IgD-negative memory B cell (primary cell): ENCODE data around the gene MPC1. TPM values are rescaled to one million over a fixed set of nuclear protein-coding genes. Genes with fewer than 3 reads are reported as not detected.
"Not testable (repeated sequence)": the region's sequence is repeated elsewhere in the genome, so short reads cannot be mapped to it uniquely, and the experiment has no call there.

ENCODE experiments used
- H3K27ac Mint-ChIP-seq, 3 donors: one replicate each; pipeline ENCODE4 v1.8.0; 2020 to 2022; ENCODE audit warnings: mild to moderate bottlenecking in 3 of 3, mixed read lengths in 3 of 3, moderate library complexity in 1 of 3
- H3K27me3 Mint-ChIP-seq: one replicate; pipeline ENCODE4 v1.8.0; 2021; ENCODE audit warnings: mixed read lengths
- H3K36me3 Mint-ChIP-seq: one replicate; pipeline ENCODE4 v1.8.0; 2020; ENCODE audit warnings: mild to moderate bottlenecking, mixed read lengths
- H3K4me1 Mint-ChIP-seq, 3 donors: one replicate each; pipeline ENCODE4 v1.8.0; 2020 to 2022; ENCODE audit warnings: mixed read lengths in 3 of 3, mild to moderate bottlenecking in 1 of 3
- H3K4me3 Mint-ChIP-seq, 4 donors: one replicate each; pipeline ENCODE4 v1.8.0; 2020 to 2022; ENCODE audit warnings: mild to moderate bottlenecking in 4 of 4, mixed read lengths in 4 of 4, moderate library complexity in 3 of 4
- H3K9me3 Mint-ChIP-seq, 3 donors: one replicate each; pipeline ENCODE4 v1.8.0; 2020 to 2021; ENCODE audit warnings: mixed read lengths in 3 of 3, mild to moderate bottlenecking in 1 of 3
- polyA plus RNA-seq: library from polyadenylated mRNA; unstranded; fragments of 300-500 nt; fragmentation: Illumina TruSeq; gene quantifications from one replicate; pipeline ENCODE4 v1.2.3, GENCODE V29; 2021

The MPC1 gene
- polyA plus RNA-seq, 1 donor from 2014 or later = 38.6 TPM

DNA sequence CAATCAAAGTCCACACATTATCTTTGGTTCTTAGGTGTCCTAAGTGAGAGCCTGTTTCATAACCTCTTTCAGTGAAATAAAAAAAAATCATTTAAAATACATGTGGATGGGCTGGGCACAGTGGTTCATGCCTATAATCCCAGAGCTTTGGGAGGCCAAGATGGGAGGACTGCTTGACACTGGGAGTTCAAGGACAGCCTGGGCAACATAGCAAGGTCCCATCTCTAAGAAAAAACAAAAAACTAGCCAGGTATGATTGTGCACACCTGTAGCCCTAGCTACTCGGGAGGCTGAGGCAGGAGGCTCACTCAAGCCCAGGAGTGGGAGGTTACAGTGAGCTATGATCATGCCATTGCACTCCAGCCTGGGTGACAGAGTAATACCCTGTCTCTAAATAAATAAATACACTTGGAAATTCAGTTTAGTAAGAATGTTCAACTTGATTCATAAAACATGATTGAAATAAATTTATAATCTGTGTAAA lies 3.6 kb downstream of the MPC1 start:
- Mint-ChIP-seq H3K27me3 (no peaks in the 10 kb centered on the region), H3K4me3 (no peak overlapping the region), H3K4me1 (peaks cover 6 to 14% (median 11%) of the 10 kb centered on the region in 3 donors), H3K9me3 (no peaks in the 10 kb centered on the region), H3K36me3 (no peaks in the 10 kb centered on the region), H3K27ac (no peak overlapping the region)

DNA sequence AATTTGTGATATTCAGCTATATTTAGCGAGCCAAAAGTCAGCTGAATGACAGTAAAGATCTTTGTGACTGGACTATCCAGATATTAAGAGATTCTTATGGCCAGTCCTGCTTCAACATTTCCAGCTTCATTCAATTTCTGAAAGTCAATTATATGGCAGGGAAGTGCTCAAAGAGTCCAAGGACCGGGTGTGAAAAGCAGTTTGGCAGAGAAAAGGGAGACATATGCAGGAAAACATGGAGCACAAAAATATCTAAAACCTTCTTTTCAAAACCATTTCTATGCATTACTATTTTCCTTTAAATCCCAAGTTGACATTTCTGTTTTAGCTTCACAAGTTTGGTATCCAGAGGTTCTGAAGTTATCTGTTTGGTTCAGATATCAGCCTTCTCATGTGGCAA lies 5.0 kb downstream of the MPC1 start:
- Mint-ChIP-seq H3K9me3 (peaks cover 0 to 2% (median 0%) of the 10 kb centered on the region in 3 donors), H3K27me3 (no peaks in the 10 kb centered on the region), H3K4me3 (no peak overlapping the region), H3K4me1 (peaks cover 4 to 9% (median 8%) of the 10 kb centered on the region in 3 donors), H3K36me3 (peaks cover 3% of the 10 kb centered on the region), H3K27ac (no peak overlapping the region)

DNA sequence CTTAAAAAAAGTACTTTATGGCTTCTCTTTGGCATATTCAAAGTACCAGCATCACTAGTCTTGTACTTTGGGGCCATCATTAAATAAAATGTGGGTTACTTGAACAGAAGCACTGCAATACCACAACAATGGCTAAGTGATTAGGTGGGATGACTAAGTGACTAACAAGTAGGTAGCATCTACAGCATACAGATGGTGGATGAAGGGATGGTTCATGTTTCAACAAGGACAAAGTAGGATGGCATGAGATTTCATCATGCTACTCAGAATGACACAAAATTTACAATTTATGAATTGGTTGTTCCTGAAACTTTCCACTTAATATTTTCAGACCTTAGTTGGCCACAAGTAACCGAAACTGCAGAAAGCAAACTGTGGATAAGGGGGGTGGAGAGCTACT lies 7.7 kb downstream of the MPC1 start:
- Mint-ChIP-seq H3K4me3 (no peak overlapping the region), H3K27ac (no peak overlapping the region), H3K4me1 (no peaks in the 10 kb centered on the region)

DNA sequence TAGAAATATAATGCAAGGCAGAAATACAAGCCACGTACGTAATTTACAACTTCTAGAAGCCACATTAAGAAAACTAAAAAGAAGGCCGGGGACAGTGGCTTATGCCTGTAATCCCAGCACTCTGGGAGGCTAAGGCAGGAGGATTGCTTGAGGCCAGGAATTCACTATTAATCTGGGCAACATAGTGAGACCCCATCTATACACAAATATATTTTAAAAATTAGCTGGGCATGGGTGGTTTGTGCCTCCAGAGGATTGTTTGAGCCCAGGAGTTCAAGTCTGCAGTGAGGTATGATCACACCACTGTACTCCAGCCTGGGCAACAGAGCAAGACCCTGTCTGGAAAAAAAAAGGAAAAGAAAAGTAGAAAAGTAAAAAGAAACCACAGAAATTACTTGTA lies 12.3 kb downstream of the MPC1 start:
- H3K4me3 Mint-ChIP-seq = no peak overlapping the region
- peaks cover 0 to 2% (median 0%) of the 10 kb centered on the region in 3 donors for H3K4me1 Mint-ChIP-seq
- peaks cover 0 to 2% (median 0%) of the 10 kb centered on the region in 3 donors for H3K9me3 Mint-ChIP-seq
- peaks cover 3% of the 10 kb centered on the region for H3K36me3 Mint-ChIP-seq
- H3K27me3 Mint-ChIP-seq = no peaks in the 10 kb centered on the region
- H3K27ac Mint-ChIP-seq = no peak overlapping the region

More for the DNA sequence above, 7.7 kb downstream of the MPC1 start:
- no peaks in the 10 kb centered on the region for H3K27me3 Mint-ChIP-seq
- peaks cover 0 to 2% (median 0%) of the 10 kb centered on the region in 3 donors for H3K9me3 Mint-ChIP-seq
- peaks cover 3% of the 10 kb centered on the region for H3K36me3 Mint-ChIP-seq

DNA sequence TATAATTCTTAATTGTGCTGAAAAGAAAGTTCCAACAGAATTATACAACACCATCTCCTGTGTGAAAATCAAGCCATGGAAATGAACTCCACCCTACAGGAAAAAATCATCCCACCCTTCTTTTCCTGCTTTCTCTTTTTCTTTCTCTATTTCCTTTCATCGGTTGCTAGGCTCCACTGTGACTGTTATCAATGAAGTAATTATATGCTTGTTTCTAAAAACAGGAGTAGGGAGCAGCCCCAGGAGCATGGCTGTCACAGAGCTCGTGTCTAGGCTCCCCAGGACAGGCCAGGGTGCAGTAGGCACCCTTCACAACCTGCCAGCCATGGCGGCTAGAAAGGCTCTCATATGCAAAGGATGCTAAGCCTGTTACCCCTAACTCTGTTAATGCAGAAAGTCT lies 13.0 kb downstream of the MPC1 start:
- Mint-ChIP-seq H3K27ac (no peak overlapping the region), H3K9me3 (peaks cover 0 to 2% (median 0%) of the 10 kb centered on the region in 3 donors)

DNA sequence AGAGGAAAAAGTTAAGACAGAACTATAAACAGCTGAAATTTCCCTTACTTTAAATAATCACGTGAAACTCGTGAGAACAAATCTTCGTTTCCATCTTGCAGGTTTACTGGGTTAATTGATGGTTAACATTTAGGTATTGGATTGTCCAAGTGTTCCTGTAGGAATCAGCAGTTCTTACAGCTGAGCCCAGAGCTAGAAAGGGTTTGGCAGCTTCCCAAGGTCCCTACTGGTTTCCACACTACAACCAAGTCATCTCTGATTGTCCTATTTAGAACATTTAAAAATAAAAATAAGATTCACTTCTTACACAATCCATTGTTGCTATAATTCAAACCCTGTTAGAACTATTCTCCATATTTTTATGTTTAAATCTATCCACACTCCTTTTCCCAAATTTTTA lies 15.8 kb downstream of the MPC1 start:
- H3K36me3 Mint-ChIP-seq = peaks cover 4% of the 10 kb centered on the region
- peaks cover 0 to 2% (median 0%) of the 10 kb centered on the region in 3 donors for H3K4me1 Mint-ChIP-seq
- H3K27me3 Mint-ChIP-seq = no peaks in the 10 kb centered on the region
- H3K27ac Mint-ChIP-seq = no peak overlapping the region
- no peaks in the 10 kb centered on the region for H3K9me3 Mint-ChIP-seq
- no peak overlapping the region for H3K4me3 Mint-ChIP-seq

More for the DNA sequence above, 13.0 kb downstream of the MPC1 start:
- peaks cover 0 to 2% (median 0%) of the 10 kb centered on the region in 3 donors for H3K4me1 Mint-ChIP-seq
- H3K27me3 Mint-ChIP-seq = no peaks in the 10 kb centered on the region
- no peak overlapping the region for H3K4me3 Mint-ChIP-seq
- peaks cover 3% of the 10 kb centered on the region for H3K36me3 Mint-ChIP-seq

DNA sequence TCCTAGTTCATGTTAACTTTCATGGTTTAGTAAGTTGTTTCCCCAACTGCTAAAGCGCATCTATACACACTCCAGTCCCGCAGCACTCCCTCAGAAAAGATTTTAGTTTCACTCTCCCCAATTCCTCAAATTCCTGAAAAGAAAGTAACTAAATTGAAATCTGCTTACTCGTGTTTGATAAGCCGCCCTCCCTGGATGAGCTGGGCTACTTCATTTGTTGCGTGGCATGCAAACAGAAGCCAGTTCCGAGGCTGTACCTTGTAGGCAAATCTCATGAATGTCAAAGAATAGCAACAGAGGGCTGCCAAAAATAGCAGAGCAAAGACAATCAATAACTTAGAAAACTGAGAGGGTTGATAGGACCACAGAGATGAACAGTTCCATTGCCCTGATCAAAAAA lies 16.9 kb downstream of the MPC1 start:
- no peaks in the 10 kb centered on the region for H3K9me3 Mint-ChIP-seq
- peak overlapping the region in 1 of 4 donors; percentile 68 for H3K4me3 Mint-ChIP-seq
- H3K36me3 Mint-ChIP-seq = peaks cover 4% of the 10 kb centered on the region
- no peaks in the 10 kb centered on the region for H3K27me3 Mint-ChIP-seq
- peaks cover 0 to 2% (median 0%) of the 10 kb centered on the region in 3 donors for H3K4me1 Mint-ChIP-seq
- no peak overlapping the region for H3K27ac Mint-ChIP-seq

DNA sequence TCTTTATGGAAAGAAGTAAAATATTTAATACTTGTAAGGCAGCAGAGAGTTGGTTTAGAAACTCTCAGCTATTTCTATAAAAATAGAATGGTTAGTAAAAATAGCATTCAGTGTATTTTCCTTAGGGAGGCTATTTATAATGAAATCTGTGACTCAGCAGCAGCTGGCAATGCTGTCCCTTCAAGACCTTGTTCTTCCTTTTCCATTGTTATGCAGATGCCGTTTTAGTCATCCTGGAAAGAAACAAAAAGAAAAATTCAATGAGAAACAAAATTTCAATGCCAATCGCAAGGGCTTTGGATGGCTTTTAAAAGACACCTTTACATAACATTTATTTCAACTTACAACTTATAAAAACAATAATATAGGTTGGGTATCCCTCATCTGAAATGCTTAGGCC lies 17.5 kb downstream of the MPC1 start:
- Mint-ChIP-seq H3K4me3 (no peak overlapping the region), H3K27ac (no peak overlapping the region), H3K27me3 (no peaks in the 10 kb centered on the region), H3K36me3 (peaks cover 4% of the 10 kb centered on the region), H3K4me1 (peaks cover 0 to 2% (median 0%) of the 10 kb centered on the region in 3 donors), H3K9me3 (no peaks in the 10 kb centered on the region)

DNA sequence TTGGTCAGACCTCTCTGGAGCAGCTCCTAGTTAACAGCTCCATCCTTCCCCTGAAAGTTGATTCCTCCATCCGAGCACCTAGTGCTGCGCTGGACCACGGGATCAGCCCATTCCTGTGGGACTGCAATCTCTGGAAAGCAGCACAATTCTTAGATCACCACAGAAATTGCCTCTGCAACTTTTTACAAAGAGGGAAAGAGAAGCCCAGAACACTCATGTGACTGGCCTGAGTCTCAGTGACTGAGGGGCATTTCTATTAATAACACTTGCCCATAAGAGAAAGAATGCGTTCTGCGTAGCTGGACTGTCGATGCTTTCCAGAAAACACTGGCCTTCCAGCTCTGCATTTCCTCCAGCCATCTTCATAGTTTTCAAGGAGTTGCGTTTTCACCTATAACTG lies 18.3 kb downstream of the MPC1 start:
- Mint-ChIP-seq H3K9me3 (no peaks in the 10 kb centered on the region), H3K36me3 (peaks cover 4% of the 10 kb centered on the region), H3K27ac (no peak overlapping the region), H3K4me3 (no peak overlapping the region), H3K27me3 (no peaks in the 10 kb centered on the region), H3K4me1 (peaks cover 0 to 2% (median 0%) of the 10 kb centered on the region in 3 donors)

DNA sequence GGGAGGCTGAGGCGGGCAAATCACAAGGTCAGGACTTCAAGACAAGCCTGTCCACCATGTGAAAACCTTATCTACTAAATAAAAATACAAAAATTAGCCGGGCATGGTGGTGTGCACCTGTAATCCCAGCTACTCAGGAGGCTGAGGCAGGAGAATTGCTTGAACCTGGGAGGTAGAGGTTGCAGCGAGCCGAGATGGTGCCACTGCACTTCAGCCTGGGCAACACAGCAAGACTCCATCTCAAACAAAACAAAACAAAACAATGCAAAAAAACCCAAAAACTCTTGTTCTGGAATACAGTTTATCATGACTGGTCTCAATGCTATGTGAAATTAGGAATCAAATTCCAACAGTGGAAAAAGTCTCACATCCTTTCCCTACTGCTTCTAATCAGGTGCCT lies 20.3 kb downstream of the MPC1 start:
- H3K36me3 Mint-ChIP-seq, H3K4me3 Mint-ChIP-seq, H3K27ac Mint-ChIP-seq, H3K9me3 Mint-ChIP-seq, H3K4me1 Mint-ChIP-seq, H3K27me3 Mint-ChIP-seq: not testable (repeated sequence)

DNA sequence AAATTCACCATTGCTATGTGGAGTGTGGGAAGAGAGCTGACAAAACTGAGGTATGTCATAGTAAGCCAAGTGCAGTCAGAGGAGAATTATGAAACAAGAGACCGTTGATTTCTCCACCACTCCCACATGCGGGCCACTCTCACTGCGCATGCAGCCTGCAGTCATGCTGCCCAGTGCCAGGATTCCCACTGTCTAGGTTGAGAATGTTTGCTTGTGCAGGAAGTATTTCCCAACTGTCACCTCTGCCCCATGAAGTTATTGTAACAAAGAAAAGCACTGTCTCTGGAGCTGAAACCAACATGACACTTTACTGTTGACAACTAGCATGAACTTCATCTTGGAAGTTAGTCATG lies 21.7 kb downstream of the MPC1 start:
- H3K27ac Mint-ChIP-seq = no peak overlapping the region
- H3K9me3 Mint-ChIP-seq = peaks cover 4 to 7% (median 6%) of the 10 kb centered on the region in 3 donors
- peaks cover 2% of the 10 kb centered on the region for H3K27me3 Mint-ChIP-seq
- H3K4me1 Mint-ChIP-seq = peaks cover 0 to 2% (median 0%) of the 10 kb centered on the region in 3 donors
- H3K4me3 Mint-ChIP-seq = no peak overlapping the region
- peaks cover 4% of the 10 kb centered on the region for H3K36me3 Mint-ChIP-seq

DNA sequence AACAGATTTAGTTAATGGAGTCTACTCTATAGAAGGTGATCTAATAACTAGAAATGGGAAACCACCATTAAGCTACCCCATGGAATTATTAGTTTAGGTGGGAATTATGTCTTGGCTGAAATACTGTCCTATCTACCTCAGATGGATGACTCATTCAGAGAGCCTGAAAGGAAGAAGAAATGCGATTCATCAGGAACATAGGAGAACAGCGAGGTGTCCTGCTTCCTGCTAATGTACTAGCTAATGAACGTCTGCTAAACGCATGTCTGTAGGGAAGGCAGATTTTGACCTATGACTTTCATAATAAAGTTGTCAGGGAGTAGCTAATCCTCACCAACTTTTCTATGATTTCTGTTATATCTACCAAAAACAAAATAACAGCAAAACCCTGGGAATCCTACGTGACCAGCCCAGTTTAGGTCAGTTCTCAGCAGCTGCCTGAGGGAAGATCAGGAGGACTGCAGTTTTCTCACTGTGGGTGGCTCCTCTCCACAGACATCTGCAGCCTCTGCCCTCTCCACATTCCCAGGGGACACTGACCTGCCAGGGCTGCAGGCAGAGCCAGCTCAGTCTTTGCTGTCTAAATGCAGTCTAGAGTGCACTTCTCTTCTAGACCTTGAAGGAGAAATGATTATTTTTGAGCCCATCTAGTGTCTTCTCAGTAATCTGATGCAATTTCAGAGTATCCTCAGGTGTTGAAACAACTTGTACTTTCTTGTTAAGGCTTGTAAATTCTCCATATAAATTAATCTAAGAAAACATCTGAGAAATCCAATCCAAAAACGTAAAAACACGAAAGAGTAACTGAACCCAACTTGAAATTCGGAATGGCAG lies 22.3 kb downstream of the MPC1 start:
- no peak overlapping the region for H3K4me3 Mint-ChIP-seq
- no peaks in the 10 kb centered on the region for H3K4me1 Mint-ChIP-seq
- no peak overlapping the region for H3K27ac Mint-ChIP-seq
- peaks cover 4% of the 10 kb centered on the region for H3K36me3 Mint-ChIP-seq
- peaks cover 4 to 7% (median 6%) of the 10 kb centered on the region in 3 donors for H3K9me3 Mint-ChIP-seq
- peaks cover 2% of the 10 kb centered on the region for H3K27me3 Mint-ChIP-seq

DNA sequence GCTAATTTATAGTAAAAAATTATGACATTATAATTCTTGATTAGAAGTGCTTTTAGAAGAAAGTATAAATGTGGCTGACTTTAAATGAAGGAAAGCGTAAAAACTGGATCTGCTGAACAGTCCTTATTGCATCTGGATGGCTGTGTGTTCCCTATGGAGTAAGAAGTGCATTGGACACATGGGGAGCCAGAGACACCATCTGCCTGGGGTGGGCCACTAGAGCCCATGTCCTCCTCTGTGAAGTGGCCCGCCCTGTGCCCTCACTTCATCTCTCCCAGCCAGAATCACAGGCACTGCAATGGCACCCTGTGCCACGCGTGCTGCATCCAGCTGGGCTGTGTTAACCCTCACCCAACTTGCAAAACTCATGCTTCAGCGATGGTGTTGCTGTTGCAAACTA lies 27.2 kb downstream of the MPC1 start:
- H3K9me3 Mint-ChIP-seq = peaks cover 4 to 9% (median 7%) of the 10 kb centered on the region in 3 donors
- H3K4me1 Mint-ChIP-seq = peaks cover 4 to 7% (median 5%) of the 10 kb centered on the region in 3 donors
- H3K27me3 Mint-ChIP-seq = peaks cover 4% of the 10 kb centered on the region
- no peak overlapping the region for H3K27ac Mint-ChIP-seq
- no peak overlapping the region for H3K4me3 Mint-ChIP-seq
- H3K36me3 Mint-ChIP-seq = no peaks in the 10 kb centered on the region

DNA sequence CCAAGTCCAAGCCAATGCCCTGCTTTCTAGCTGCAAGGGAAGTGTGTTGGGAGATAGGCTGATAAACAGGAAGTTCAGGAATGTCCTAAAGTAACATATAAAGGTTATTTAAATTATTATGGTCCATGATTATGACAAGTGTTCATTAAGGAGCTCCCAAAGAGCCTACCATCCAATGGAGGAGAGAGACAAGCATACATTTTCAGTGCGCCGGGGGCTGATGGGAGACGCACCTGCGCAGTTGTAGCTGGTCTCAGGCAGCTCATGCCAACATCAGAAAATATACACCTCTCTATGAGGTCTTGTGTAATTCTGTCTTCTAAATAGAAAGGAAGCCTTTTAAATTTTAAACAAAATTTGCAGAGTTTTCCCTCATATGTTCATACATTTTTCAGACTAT lies 27.8 kb downstream of the MPC1 start:
- H3K4me3 Mint-ChIP-seq = no peak overlapping the region
- peaks cover 4% of the 10 kb centered on the region for H3K27me3 Mint-ChIP-seq
- peak overlapping the region in 1 of 3 donors; percentile 39 for H3K27ac Mint-ChIP-seq
- H3K36me3 Mint-ChIP-seq = no peaks in the 10 kb centered on the region
- H3K9me3 Mint-ChIP-seq = peaks cover 4 to 12% (median 7%) of the 10 kb centered on the region in 3 donors
- peaks cover 4 to 7% (median 5%) of the 10 kb centered on the region in 3 donors for H3K4me1 Mint-ChIP-seq

DNA sequence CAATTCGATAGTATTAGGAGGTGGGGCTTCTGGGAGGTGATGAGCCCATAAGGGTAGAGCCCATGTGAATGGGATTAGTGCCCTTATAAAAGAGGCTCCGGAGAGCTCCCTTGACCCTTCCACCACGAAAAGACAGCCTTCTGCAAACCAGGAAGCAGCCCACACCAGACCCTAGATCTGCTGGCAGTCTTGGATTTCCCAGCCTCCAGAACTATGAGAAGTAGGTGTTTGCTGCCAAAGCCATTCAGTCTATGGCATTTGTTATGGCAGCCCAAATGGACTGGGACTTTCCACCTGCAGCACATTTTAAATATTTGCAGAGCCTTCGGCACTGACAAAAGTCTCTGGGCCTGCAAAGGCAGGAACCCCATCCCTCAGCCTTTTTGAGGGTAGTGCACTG lies 28.6 kb downstream of the MPC1 start:
- Mint-ChIP-seq H3K9me3 (peaks cover 4 to 20% (median 7%) of the 10 kb centered on the region in 3 donors), H3K36me3 (no peaks in the 10 kb centered on the region), H3K4me1 (peaks cover 4 to 7% (median 5%) of the 10 kb centered on the region in 3 donors), H3K4me3 (no peak overlapping the region), H3K27me3 (peaks cover 4% of the 10 kb centered on the region), H3K27ac (no peak overlapping the region)

DNA sequence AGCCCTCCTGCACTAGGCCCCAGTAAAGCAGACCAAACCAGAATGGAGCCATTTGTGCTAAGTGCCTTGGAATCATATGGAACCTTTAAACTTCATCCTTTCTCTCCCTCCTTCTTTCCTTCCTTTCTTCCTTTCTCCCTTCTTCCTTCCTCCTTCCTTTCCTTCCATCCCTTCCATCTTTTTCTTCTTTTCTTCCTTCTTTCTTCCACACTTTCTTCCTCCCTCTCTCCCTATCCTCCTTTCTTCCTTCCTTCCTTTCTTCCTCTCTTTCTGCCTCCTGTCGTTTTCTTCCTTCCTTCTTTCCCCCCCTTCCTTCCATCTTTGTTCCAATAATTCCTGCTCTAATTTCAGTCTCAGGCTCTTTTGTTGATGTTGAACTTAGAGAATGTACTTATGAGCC lies 29.2 kb downstream of the MPC1 start:
- Mint-ChIP-seq H3K4me3 (no peak overlapping the region), H3K9me3 (peaks cover 3 to 21% (median 5%) of the 10 kb centered on the region in 3 donors), H3K27ac (no peak overlapping the region), H3K36me3 (peaks cover under 1% of the 10 kb centered on the region), H3K27me3 (peaks cover 2% of the 10 kb centered on the region), H3K4me1 (peaks cover 4 to 7% (median 5%) of the 10 kb centered on the region in 3 donors)
